ENCODE measurements around the gene MPL. TPM values are rescaled to one million over a fixed set of nuclear protein-coding genes. Genes with fewer than 3 reads are reported as not detected.

MPL gene
- total RNA-seq, 1 experiment from 2014 or later: 0.52 TPM

- Mint-ChIP-seq H3K27me3 (ENCODE audit: unreplicated experiment) (no peaks in the 10 kb centered on the region), H3K4me3 (ENCODE audit: low read depth, unreplicated experiment) (no peak overlapping the region), H3K4me1 (ENCODE audit: low read depth, unreplicated experiment) (no peaks in the 10 kb centered on the region), H3K9me3 (ENCODE audit: low read depth, unreplicated experiment) (no peaks in the 10 kb centered on the region), H3K27ac (ENCODE audit: unreplicated experiment) (no peak overlapping the region), H3K36me3 (ENCODE audit: insufficient read depth, unreplicated experiment) (peaks cover 5% of the 10 kb centered on the region)
- CTCF ChIA-PET: no interaction called here
- intact Hi-C loops (cut with micrococcal nuclease; ENCODE audit: unreplicated experiment): no loop called here
- no TSS peak for BruUV-seq (replicated peaks)
- TF ChIP-seq CTCF (IDR thresholded peaks at IDR 0.05; ENCODE audit: unreplicated experiment): no peak
- DNase-seq: no peak
These were observed 40.2 kb downstream of the MPL start for GRCh38 chr1:43377831-43378230.

- Mint-ChIP-seq H3K27ac (ENCODE audit: unreplicated experiment) (no peak overlapping the region), H3K4me1 (ENCODE audit: low read depth, unreplicated experiment) (no peaks in the 10 kb centered on the region), H3K27me3 (ENCODE audit: unreplicated experiment) (no peaks in the 10 kb centered on the region), H3K36me3 (ENCODE audit: insufficient read depth, unreplicated experiment) (peaks cover 14% of the 10 kb centered on the region), H3K4me3 (ENCODE audit: low read depth, unreplicated experiment) (no peak overlapping the region), H3K9me3 (ENCODE audit: low read depth, unreplicated experiment) (no peaks in the 10 kb centered on the region)
- TF ChIP-seq CTCF (IDR thresholded peaks at IDR 0.05; ENCODE audit: unreplicated experiment): no peak
- no peak for DNase-seq
- intact Hi-C loops (cut with micrococcal nuclease; ENCODE audit: unreplicated experiment): no loop called here
- no TSS peak for BruUV-seq (replicated peaks)
- CTCF ChIA-PET: no interaction called here
These were observed 41.9 kb downstream of the MPL start for GRCh38 chr1:43379476-43379875.

- CTCF ChIA-PET: interaction anchor here (0.9 kb wide), 1 partner anchor 37 kb away, joined by 4 read pairs; no protein-coding TSS in a partner anchor
- no TSS peak for BruUV-seq (replicated peaks)
- Mint-ChIP-seq H3K9me3 (ENCODE audit: low read depth, unreplicated experiment) (no peaks in the 10 kb centered on the region), H3K4me3 (ENCODE audit: low read depth, unreplicated experiment) (no peak overlapping the region), H3K27me3 (ENCODE audit: unreplicated experiment) (no peaks in the 10 kb centered on the region), H3K4me1 (ENCODE audit: low read depth, unreplicated experiment) (no peaks in the 10 kb centered on the region), H3K27ac (ENCODE audit: unreplicated experiment) (no peak overlapping the region), H3K36me3 (ENCODE audit: insufficient read depth, unreplicated experiment) (peaks cover 11% of the 10 kb centered on the region)
- no peak for DNase-seq
- TF ChIP-seq CTCF (IDR thresholded peaks at IDR 0.05; ENCODE audit: unreplicated experiment): no peak
- intact Hi-C loops (cut with micrococcal nuclease; ENCODE audit: unreplicated experiment): loop anchor here (5.0 kb wide), 1 partner anchor 154 kb away; no protein-coding TSS in a partner anchor
These were observed 44.0 kb downstream of the MPL start for GRCh38 chr1:43381612-43382011.

GRCh38 chr1:43382027-43382779 is 44.6 kb downstream of the MPL start:
- BruUV-seq (replicated peaks): no TSS peak
- H3K9me3 Mint-ChIP-seq (ENCODE audit: low read depth, unreplicated experiment): no peaks in the 10 kb centered on the region
- no peaks in the 10 kb centered on the region for H3K4me1 Mint-ChIP-seq (ENCODE audit: low read depth, unreplicated experiment)
- CTCF ChIA-PET: interaction anchor here (0.9 to 1.8 kb wide), 2 partner anchors 37 to 155 kb away, joined by 4 to 15 read pairs; no protein-coding TSS in a partner anchor
- H3K4me3 Mint-ChIP-seq (ENCODE audit: low read depth, unreplicated experiment): no peak overlapping the region
- TF ChIP-seq CTCF (IDR thresholded peaks at IDR 0.05; ENCODE audit: unreplicated experiment): no peak
- H3K27me3 Mint-ChIP-seq (ENCODE audit: unreplicated experiment): no peaks in the 10 kb centered on the region
- H3K27ac Mint-ChIP-seq (ENCODE audit: unreplicated experiment): no peak overlapping the region
- DNase-seq: no peak
- H3K36me3 Mint-ChIP-seq (ENCODE audit: insufficient read depth, unreplicated experiment): peaks cover 9% of the 10 kb centered on the region
- intact Hi-C loops (cut with micrococcal nuclease; ENCODE audit: unreplicated experiment): loop anchor here (5.0 kb wide), 1 partner anchor 155 kb away; no protein-coding TSS in a partner anchor

Measured in Calu3 (cell line).